HG02763 (cell line): ENCODE data around the gene DTNA.

ENCODE experiments used
- ATAC-seq: cut with Tn5 transposase; IDR thresholded peaks from one replicate; pipeline ENCODE4 v1.9.1; 2021; ENCODE audit warnings: mild to moderate bottlenecking, moderate library complexity; ENCODE audit not compliant: unreplicated experiment

The DTNA gene

GRCh38 chr18:34847408-34847807 lies 137.3 kb downstream of the DTNA start:
- ATAC-seq, result no peak

- no peak for ATAC-seq
Observed at GRCh38 chr18:34848156-34848555, 138.1 kb downstream of the DTNA start.

- no peak for ATAC-seq
Observed at GRCh38 chr18:34848695-34849094, 138.6 kb downstream of the DTNA start.

- ATAC-seq, result no peak
Observed at GRCh38 chr18:34857320-34857719, 147.2 kb downstream of the DTNA start.

GRCh38 chr18:34858188-34858587 lies 148.1 kb downstream of the DTNA start:
- no peak for ATAC-seq

GRCh38 chr18:34859496-34859895 lies 149.4 kb downstream of the DTNA start:
- no peak for ATAC-seq

- no peak for ATAC-seq
Observed at GRCh38 chr18:34862561-34862960, 152.5 kb downstream of the DTNA start.

- no peak for ATAC-seq
Observed at GRCh38 chr18:34863702-34864101, 153.6 kb downstream of the DTNA start.

GRCh38 chr18:34864836-34865497 lies 154.9 kb downstream of the DTNA start:
- no peak for ATAC-seq

- ATAC-seq, result no peak
Observed at GRCh38 chr18:34866310-34866709, 156.2 kb downstream of the DTNA start.

GRCh38 chr18:34866739-34867138 lies 156.6 kb downstream of the DTNA start:
- no peak for ATAC-seq

- no peak for ATAC-seq
Observed at GRCh38 chr18:34867520-34867919, 157.4 kb downstream of the DTNA start.

GRCh38 chr18:34870555-34871310 lies 160.6 kb downstream of the DTNA start:
- ATAC-seq, result no peak

GRCh38 chr18:34871435-34871834 lies 161.3 kb downstream of the DTNA start:
- ATAC-seq, result no peak

- no peak for ATAC-seq
Observed at GRCh38 chr18:34872066-34872465, 162.0 kb downstream of the DTNA start.

- ATAC-seq, result no peak
Observed at GRCh38 chr18:34873986-34874580, 164.0 kb downstream of the DTNA start.

- no peak for ATAC-seq
Observed at GRCh38 chr18:34875150-34875549, 165.1 kb downstream of the DTNA start.

GRCh38 chr18:34880403-34880802 lies 170.3 kb downstream of the DTNA start:
- no peak for ATAC-seq

- no peak for ATAC-seq
Observed at GRCh38 chr18:34880882-34881834, 171.1 kb downstream of the DTNA start.

GRCh38 chr18:34884436-34884835 lies 174.3 kb downstream of the DTNA start:
- ATAC-seq, result no peak

GRCh38 chr18:34886177-34886576 lies 176.1 kb downstream of the DTNA start:
- ATAC-seq, result no peak
